COLO668 (cell line): ENCODE measurements around the gene FAM236D.
"Not testable (repeated sequence)": the region's sequence is repeated elsewhere in the genome, so short reads cannot be mapped to it uniquely, and the experiment has no call there.

ENCODE experiments used
- DNase-seq: peaks from one replicate; lab custom pipeline; 2025; ENCODE audit not compliant: unreplicated experiment; lab: John Stamatoyannopoulos, UW

FAM236D gene

GRCh38 chrX:72808110-72808509 lies at the start of gene FAM236D:
FAM236D (minus strand) TSS chrX:72808210; CDS start chrX:72808110, 100 bp downstream.
- not testable (repeated sequence) for DNase-seq

DNA sequence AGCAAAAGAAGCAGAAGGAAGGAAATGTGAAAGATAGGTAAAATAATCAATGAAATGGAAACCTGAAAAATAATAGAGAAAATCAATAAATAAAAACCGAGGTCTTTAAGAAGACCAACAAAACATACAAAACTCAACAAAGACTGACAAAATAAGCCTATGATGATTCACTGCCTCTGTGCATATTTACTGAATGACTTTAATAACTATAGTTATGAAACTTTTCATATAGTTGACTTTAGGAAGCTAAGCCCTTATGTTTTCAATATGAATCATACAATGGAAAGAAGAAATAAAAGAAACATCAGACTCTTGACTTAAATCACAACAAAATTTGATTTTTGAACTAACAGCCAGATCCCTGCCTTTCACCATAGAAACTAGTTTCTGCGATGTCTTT lies 29.5 kb upstream of the FAM236D start:
- DNase-seq, result not testable (repeated sequence)

GRCh38 chrX:72830701-72831100 lies 22.7 kb upstream of the FAM236D start:
- not testable (repeated sequence) for DNase-seq

- not testable (repeated sequence) for DNase-seq
Observed at GRCh38 chrX:72790390-72790789, 17.6 kb downstream of the FAM236D start.

GRCh38 chrX:72788142-72788541 lies 19.9 kb downstream of the FAM236D start:
- not testable (repeated sequence) for DNase-seq

- not testable (repeated sequence) for DNase-seq
Observed at GRCh38 chrX:72783964-72784363, 24.0 kb downstream of the FAM236D start.

DNA sequence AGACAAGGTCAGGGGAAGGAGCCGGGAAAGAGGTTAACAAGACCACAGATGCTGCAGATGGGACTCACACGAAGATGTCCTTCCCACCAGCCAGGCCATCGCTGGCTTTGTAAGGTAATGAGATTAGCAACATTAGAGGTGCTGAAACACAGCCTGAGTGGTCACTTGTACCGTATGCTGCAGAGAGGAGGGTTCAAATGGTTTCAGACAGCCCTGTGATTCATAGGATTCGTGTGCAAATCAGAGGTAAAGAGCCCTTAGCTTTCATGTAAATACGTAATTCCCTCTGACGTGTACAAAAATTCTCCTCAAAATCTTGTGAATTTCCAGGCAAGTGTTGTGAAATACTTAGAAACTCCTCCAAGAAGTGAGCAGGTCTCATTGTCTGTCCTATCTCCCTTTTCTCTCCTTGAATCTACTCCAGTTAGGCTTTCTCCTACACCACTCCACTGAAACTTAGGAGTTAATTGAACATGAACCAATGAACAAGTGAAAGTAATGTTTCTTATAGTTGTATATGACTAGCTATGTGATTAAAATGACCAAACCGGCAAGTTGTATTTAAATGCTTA lies 24.6 kb downstream of the FAM236D start:
- not testable (repeated sequence) for DNase-seq

DNA sequence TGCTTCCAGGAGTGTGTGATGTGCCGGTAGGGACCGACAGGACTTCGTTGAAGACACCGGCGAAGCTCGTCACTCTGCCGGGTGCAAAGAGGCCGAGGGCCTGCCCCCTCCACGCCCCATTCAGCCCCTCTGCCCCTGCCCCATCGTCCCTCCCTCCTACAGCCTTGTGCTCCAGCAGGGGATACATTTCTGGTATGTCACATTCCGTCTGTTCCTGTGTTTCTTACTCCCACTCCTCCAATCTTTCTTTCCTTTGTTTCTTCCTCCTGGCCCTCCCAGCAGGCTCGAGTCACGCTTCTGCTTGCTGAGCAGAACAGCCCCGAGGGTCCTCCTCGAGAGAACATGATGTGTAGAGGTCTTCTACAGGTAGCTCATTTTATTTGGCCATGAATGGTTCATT lies 25.4 kb downstream of the FAM236D start, which contains the start of gene FAM236B:
TSS of gene FAM236B (minus strand) at position 101 of the 400 bp plus-strand sequence. CDS start at position 1, 100 bp downstream.
- DNase-seq, result not testable (repeated sequence)

GRCh38 chrX:72778146-72778545 lies 29.9 kb downstream of the FAM236D start:
- not testable (repeated sequence) for DNase-seq

- DNase-seq, result not testable (repeated sequence)
Observed at GRCh38 chrX:72777467-72777790, 30.6 kb downstream of the FAM236D start.

GRCh38 chrX:72776653-72777466 lies 31.1 kb downstream of the FAM236D start, which contains the start of gene DMRTC1B:
DMRTC1B (plus strand) TSS chrX:72776890; CDS start chrX:72845136, 68,246 bp downstream.
- not testable (repeated sequence) for DNase-seq

- DNase-seq, result not testable (repeated sequence)
Observed at GRCh38 chrX:72760454-72760853, 47.6 kb downstream of the FAM236D start.
